ENCODE data around the gene EPO.

DNA sequence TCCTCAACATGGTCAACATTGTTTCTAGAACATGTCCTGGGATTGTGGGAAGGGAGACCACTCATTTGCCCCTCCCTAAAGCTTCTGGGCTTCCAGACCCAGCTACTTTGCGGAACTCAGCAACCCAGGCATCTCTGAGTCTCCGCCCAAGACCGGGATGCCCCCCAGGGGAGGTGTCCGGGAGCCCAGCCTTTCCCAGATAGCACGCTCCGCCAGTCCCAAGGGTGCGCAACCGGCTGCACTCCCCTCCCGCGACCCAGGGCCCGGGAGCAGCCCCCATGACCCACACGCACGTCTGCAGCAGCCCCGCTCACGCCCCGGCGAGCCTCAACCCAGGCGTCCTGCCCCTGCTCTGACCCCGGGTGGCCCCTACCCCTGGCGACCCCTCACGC, at the start of gene EPO:
- TF ChIP-seq, protein P1, sequence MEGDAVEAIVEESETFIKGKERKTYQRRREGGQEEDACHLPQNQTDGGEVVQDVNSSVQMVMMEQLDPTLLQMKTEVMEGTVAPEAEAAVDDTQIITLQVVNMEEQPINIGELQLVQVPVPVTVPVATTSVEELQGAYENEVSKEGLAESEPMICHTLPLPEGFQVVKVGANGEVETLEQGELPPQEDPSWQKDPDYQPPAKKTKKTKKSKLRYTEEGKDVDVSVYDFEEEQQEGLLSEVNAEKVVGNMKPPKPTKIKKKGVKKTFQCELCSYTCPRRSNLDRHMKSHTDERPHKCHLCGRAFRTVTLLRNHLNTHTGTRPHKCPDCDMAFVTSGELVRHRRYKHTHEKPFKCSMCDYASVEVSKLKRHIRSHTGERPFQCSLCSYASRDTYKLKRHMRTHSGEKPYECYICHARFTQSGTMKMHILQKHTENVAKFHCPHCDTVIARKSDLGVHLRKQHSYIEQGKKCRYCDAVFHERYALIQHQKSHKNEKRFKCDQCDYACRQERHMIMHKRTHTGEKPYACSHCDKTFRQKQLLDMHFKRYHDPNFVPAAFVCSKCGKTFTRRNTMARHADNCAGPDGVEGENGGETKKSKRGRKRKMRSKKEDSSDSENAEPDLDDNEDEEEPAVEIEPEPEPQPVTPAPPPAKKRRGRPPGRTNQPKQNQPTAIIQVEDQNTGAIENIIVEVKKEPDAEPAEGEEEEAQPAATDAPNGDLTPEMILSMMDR (IDR thresholded peaks at IDR 0.05; ENCODE audit: low read depth, low read length, missing input control), result no peak
- TF ChIP-seq REST (IDR thresholded peaks at IDR 0.05), result no peak
- no peak for TF ChIP-seq RAD21 (IDR thresholded peaks at IDR 0.05)
- TF ChIP-seq JUND (IDR thresholded peaks at IDR 0.05), result no peak
- no peak for TF ChIP-seq ZBTB33 (IDR thresholded peaks at IDR 0.05)
- TF ChIP-seq EGR1 (IDR thresholded peaks at IDR 0.05; ENCODE audit: low read depth in 2 of 2), result no peak
- TF ChIP-seq, protein P2, sequence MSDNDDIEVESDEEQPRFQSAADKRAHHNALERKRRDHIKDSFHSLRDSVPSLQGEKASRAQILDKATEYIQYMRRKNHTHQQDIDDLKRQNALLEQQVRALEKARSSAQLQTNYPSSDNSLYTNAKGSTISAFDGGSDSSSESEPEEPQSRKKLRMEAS (IDR thresholded peaks at IDR 0.05), result no peak
- TF ChIP-seq TAF1 (conservative IDR thresholded peaks at IDR 0.05), result no peak
- no peak for TF ChIP-seq SP1 (IDR thresholded peaks at IDR 0.05)
